Esophagus (tissue), 2 donors: Measurements from ENCODE around the gene NUP188. TPM values are rescaled to one million over a fixed set of nuclear protein-coding genes. Genes with fewer than 3 reads are reported as not detected.

Experiments used
- H3K27ac ChIP-seq, 2 donors: one replicate each; pipeline ENCODE4 v1.5.1; 2013; ENCODE audit warnings: low read depth in 2 of 2, mild to moderate bottlenecking in 2 of 2, inconsistent platforms in 1 of 2, low read length in 1 of 2, moderate library complexity in 1 of 2
- H3K27me3 ChIP-seq, 2 donors: one replicate each; pipeline ENCODE4 v1.6.1; 2013; ENCODE audit warnings: low read length in 2 of 2, control low read depth in 1 of 2, mild to moderate bottlenecking in 1 of 2; ENCODE audit not compliant: insufficient read depth in 2 of 2, control insufficient read depth in 1 of 2
- H3K36me3 ChIP-seq, 2 donors: one replicate each; pipeline ENCODE4 v1.6.1; 2013; ENCODE audit warnings: low read length in 1 of 2; ENCODE audit not compliant: control insufficient read depth in 2 of 2, insufficient read depth in 2 of 2
- H3K4me1 ChIP-seq, 2 donors: one replicate each; pipeline ENCODE4 v1.6.1; 2013; ENCODE audit warnings: low read length in 1 of 2; ENCODE audit not compliant: control insufficient read depth in 2 of 2, insufficient read depth in 2 of 2
- H3K4me3 ChIP-seq, 2 donors: one replicate each; pipeline ENCODE4 v1.5.1; 2013; ENCODE audit warnings: low read length in 2 of 2, mild to moderate bottlenecking in 2 of 2, low read depth in 1 of 2, moderate library complexity in 1 of 2
- H3K9me3 ChIP-seq, 2 donors: one replicate each; pipeline ENCODE4 v1.6.1; 2013; ENCODE audit warnings: mild to moderate bottlenecking in 2 of 2, low read depth in 1 of 2, low read length in 1 of 2, moderate library complexity in 1 of 2; ENCODE audit not compliant: control insufficient read depth in 2 of 2, insufficient read depth in 1 of 2
- WGBS, 2 donors: extraction: QIAGEN DNeasy Blood & Tissue Kit; methylation state at CpG; one replicate each; pipeline ENCODE4 v1.1.7; 2013; 5-methylcytosine and 5-hydroxymethylcytosine counted together
- polyA plus RNA-seq, 2 donors: library from polyadenylated mRNA; stranded (reverse); fragments of 200-250 nt; gene quantifications; one replicate each; pipeline ENCODE4 v1.2.3, GENCODE V29; 2013
- donor health status: healthy with polysubstance abuse.
- donor health status: Bipolar disorder and iron deficiency.

The NUP188 gene
- polyA plus RNA-seq, 2 donors, result 19.7 to 21.8 TPM

- WGBS, 2 donors, result 81 to 82% methylated on average over 12 to 13 of the region's 13 CpGs
- peaks cover 16 to 78% of the 10 kb centered on the region in 2 donors for H3K36me3 ChIP-seq
- H3K9me3 ChIP-seq, result no peaks in the 10 kb centered on the region
These were observed 61.6 kb downstream of the NUP188 start for GRCh38 chr9:129008986-129009583.

DNA sequence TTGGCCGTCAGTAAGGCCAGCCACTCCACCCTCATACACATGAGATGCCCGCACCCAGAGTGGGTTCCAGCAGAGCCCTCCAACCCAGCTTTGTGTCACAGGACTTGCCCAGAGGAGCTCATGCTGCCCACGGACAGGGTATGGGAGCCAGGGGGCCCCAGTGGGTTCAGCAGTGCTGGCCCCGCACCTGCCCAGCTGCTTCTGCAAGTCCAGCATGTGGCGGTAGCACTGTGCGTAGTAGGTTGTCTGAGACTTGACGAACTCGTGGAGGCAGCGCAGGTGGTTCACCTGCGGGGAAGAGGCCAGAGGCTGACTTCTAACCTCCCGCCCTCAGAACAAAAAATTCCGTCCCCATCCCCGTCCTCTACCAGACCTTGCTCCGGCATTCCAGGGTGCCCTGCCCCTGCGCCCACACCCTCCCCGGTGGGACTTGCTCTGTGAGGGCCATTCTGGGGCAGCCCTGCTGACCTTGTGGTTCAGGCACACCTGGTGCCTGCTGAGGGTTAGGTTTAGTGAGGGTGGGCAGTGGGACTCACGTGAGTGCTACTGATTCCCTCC is 62.2 kb downstream of the NUP188 start:
- Histone ChIP-seq H3K27ac (peak overlapping the region in 1 of 2 donors; percentile 9), H3K27me3 (no peaks in the 10 kb centered on the region), H3K4me3 (no peak overlapping the region), H3K36me3 (peaks cover 16 to 81% of the 10 kb centered on the region in 2 donors), H3K9me3 (no peaks in the 10 kb centered on the region), H3K4me1 (no peaks in the 10 kb centered on the region)
- WGBS, 2 donors, result 87 to 91% methylated on average over 17 of the region's 17 CpGs

More at GRCh38 chr9:129008986-129009583, 61.6 kb downstream of the NUP188 start:
- Histone ChIP-seq H3K4me1 (no peaks in the 10 kb centered on the region), H3K27ac (no peak overlapping the region), H3K4me3 (no peak overlapping the region), H3K27me3 (no peaks in the 10 kb centered on the region)

- H3K4me3 ChIP-seq, result no peak overlapping the region
- 88 to 92% methylated on average over 8 of the region's 8 CpGs for WGBS, 2 donors
- no peak overlapping the region for H3K27ac ChIP-seq
- no peaks in the 10 kb centered on the region for H3K4me1 ChIP-seq
- no peaks in the 10 kb centered on the region for H3K9me3 ChIP-seq
- H3K27me3 ChIP-seq, result no peaks in the 10 kb centered on the region
- H3K36me3 ChIP-seq, result peaks cover 16 to 75% of the 10 kb centered on the region in 2 donors
These were observed 62.9 kb downstream of the NUP188 start for GRCh38 chr9:129010267-129010975.

DNA sequence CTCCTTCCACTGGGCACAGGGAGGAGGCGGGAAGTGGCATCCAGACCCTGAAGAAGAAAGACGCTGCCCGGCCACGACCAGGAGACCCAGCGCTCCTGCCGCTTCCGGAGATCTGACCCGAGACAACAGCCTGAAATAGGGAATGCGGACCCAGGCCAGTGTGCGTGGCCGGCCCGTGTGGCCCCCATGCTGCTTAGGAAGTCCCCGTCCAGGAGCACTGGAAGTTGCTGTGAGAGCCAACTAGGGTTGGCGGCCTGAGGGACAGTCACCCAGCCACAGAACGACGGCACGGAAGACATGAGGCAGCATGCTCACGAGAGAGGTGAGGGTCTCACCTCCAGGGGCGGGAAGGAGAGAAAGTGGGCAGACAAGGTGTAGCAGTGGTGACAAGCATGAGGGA is 63.7 kb downstream of the NUP188 start:
- no peaks in the 10 kb centered on the region for H3K9me3 ChIP-seq
- H3K27ac ChIP-seq, result no peak overlapping the region
- 94 to 95% methylated on average over 19 of the region's 19 CpGs for WGBS, 2 donors
- H3K4me3 ChIP-seq, result no peak overlapping the region
- H3K4me1 ChIP-seq, result no peaks in the 10 kb centered on the region
- H3K36me3 ChIP-seq, result peaks cover 13 to 67% of the 10 kb centered on the region in 2 donors
- no peaks in the 10 kb centered on the region for H3K27me3 ChIP-seq

- Histone ChIP-seq H3K4me3 (no peak overlapping the region), H3K27ac (no peak overlapping the region), H3K4me1 (no peaks in the 10 kb centered on the region), H3K27me3 (no peaks in the 10 kb centered on the region), H3K9me3 (no peaks in the 10 kb centered on the region), H3K36me3 (peaks cover 11 to 63% of the 10 kb centered on the region in 2 donors)
- WGBS, 2 donors, result 87 to 88% methylated on average over 11 of the region's 11 CpGs
These were observed 64.3 kb downstream of the NUP188 start for GRCh38 chr9:129011761-129012181.

- Histone ChIP-seq H3K36me3 (peaks cover 11 to 60% of the 10 kb centered on the region in 2 donors), H3K4me3 (no peak overlapping the region), H3K27me3 (no peaks in the 10 kb centered on the region), H3K27ac (no peak overlapping the region), H3K4me1 (no peaks in the 10 kb centered on the region), H3K9me3 (no peaks in the 10 kb centered on the region)
- WGBS, 2 donors, result 85 to 91% methylated on average over 7 of the region's 7 CpGs
These were observed 64.8 kb downstream of the NUP188 start for GRCh38 chr9:129012343-129012742.

DNA sequence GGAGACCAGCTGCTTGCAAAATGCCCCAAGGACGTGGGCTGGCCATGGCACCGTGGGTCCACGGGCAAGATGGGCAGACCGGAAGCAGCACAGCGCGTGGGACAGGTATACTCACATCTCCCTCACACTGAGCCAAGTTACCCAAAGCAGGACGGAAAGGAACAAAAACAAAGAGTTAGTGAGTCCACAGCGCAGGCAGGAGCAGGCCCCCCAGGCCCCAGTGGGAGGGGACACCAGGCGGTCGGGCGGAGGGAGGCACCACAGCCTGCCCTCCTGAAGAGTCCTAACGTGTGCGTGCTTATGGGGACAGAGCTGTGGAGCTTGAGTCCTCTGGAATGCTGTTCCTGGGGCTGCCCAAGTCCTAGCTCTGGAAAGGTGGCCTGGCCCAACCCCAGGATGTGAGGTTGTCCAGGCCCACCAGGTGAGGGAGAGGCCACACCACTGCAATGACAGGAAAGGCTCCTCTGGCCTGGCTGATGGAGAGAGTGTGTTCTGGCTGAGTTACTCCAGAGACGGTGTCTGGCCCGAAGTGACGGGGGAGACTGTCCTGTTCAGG is 65.5 kb downstream of the NUP188 start:
- no peak overlapping the region for H3K4me3 ChIP-seq
- peaks cover 8 to 56% of the 10 kb centered on the region in 2 donors for H3K36me3 ChIP-seq
- H3K27me3 ChIP-seq, result no peaks in the 10 kb centered on the region
- no peaks in the 10 kb centered on the region for H3K4me1 ChIP-seq
- H3K27ac ChIP-seq, result no peak overlapping the region
- H3K9me3 ChIP-seq, result no peaks in the 10 kb centered on the region
- WGBS, 2 donors, result 92 to 93% methylated on average over 16 of the region's 16 CpGs

DNA sequence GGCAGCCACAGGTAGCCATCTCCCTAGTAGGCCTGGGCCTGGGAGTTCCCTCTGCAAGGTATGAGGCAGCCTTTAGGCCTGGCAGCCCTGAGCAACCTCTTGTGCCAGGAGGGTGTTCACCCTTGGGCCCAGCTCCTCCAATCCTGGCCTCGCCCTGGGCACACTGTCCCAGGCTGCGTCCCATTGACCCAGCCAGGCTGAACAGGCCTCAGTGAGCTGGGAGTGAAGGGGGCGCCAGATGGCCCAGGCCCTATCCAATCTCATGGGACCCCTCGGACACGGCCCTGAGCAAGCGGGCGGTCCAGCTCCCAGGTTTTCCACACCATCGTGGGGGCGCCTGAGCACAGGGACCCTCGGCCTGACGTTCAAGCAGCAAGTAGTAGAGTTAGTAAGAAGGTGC is 66.2 kb downstream of the NUP188 start:
- peaks cover 2 to 49% of the 10 kb centered on the region in 2 donors for H3K36me3 ChIP-seq
- 91 to 95% methylated on average over 11 of the region's 11 CpGs for WGBS, 2 donors
- H3K27ac ChIP-seq, result no peak overlapping the region

GRCh38 chr9:129014124-129014523 is 66.6 kb downstream of the NUP188 start:
- no peak overlapping the region for H3K4me3 ChIP-seq
- H3K36me3 ChIP-seq, result peaks cover 0 to 45% of the 10 kb centered on the region in 2 donors
- WGBS, 2 donors, result 91 to 94% methylated on average over 10 to 11 of the region's 11 CpGs
- H3K27me3 ChIP-seq, result no peaks in the 10 kb centered on the region
- no peaks in the 10 kb centered on the region for H3K4me1 ChIP-seq
- H3K9me3 ChIP-seq, result no peaks in the 10 kb centered on the region
- no peak overlapping the region for H3K27ac ChIP-seq

More for the DNA sequence above, 66.2 kb downstream of the NUP188 start:
- Histone ChIP-seq H3K9me3 (no peaks in the 10 kb centered on the region), H3K27me3 (no peaks in the 10 kb centered on the region), H3K4me3 (no peak overlapping the region), H3K4me1 (no peaks in the 10 kb centered on the region)
